GM12878 (cell line): ENCODE measurements around the gene SLC36A1. TPM values are rescaled to one million over a fixed set of nuclear protein-coding genes. Genes with fewer than 3 reads are reported as not detected.

Experiments
- ATAC-seq: fragments of 200-7000 bp; cut with Tn5 transposase; 3 replicates; pipeline ENCODE4 v1.9.1; 2020; ENCODE audit warnings: mild to moderate bottlenecking, moderate library complexity
- BruUV-seq: library from RNA; stranded (reverse); fragments of 400-500 nt; replicated peaks from 2 replicates; lab custom pipeline; 2021; lab: Mats Ljungman, UMichigan
- CTCF ChIA-PET: fragments of 300-600 bp; sonication (Branson Sonifier 250); formaldehyde crosslinking; extraction: SDS; loops from one replicate; lab custom pipeline; 2021; ENCODE audit warnings: inconsistent platforms; lab: Yijun Ruan, JAX
- POLR2A ChIA-PET: fragments of 350-600 bp; formaldehyde crosslinking; extraction: SDS; loops from one replicate; lab custom pipeline; 2021; ENCODE audit warnings: inconsistent platforms; lab: Charles Lee
- RAD21 ChIA-PET: fragments of 300-600 bp; sonication (Branson Sonifier 250); formaldehyde crosslinking; loops from one replicate; lab custom pipeline; 2023; ENCODE audit warnings: antibody characterized with exemption; ENCODE audit not compliant: unreplicated experiment; lab: Charles Lee
- SMC1A ChIA-PET: fragments of 300-600 bp; sonication (Branson Sonifier 250); formaldehyde crosslinking; loops from one replicate; lab custom pipeline; 2023; ENCODE audit not compliant: unreplicated experiment, uncharacterized antibody; lab: Charles Lee
- DNase-seq: peaks from one replicate; pipeline ENCODE4 v3.0.0-alpha.2; 2011; ENCODE audit warnings: low read depth, low spot score
- FAIRE-seq: peaks from 3 replicates; lab custom pipeline; 2011; peaks lifted over from hg19 to GRCh38; lab: Jason Lieb, UNC
- H2AFZ ChIP-seq: 2 replicates; pipeline ENCODE4 v1.6.0; 2011; ENCODE audit warnings: low read depth, low read length, control low read depth; ENCODE audit not compliant: control insufficient read depth
- H3K27ac ChIP-seq: 2 replicates; pipeline ENCODE4 v1.5.1; 2011; ENCODE audit warnings: control low read depth; ENCODE audit not compliant: control insufficient read depth, insufficient read depth
- H3K27me3 ChIP-seq, 2 experiments: replicated peaks in 1 of 2; 2 replicates each; pipeline versions ENCODE4 v1.6.0 to v1.6.1; 2011; ENCODE audit warnings: low read length in 1 of 2; ENCODE audit not compliant: control insufficient read depth in 2 of 2, insufficient read depth in 2 of 2
- H3K36me3 ChIP-seq, 2 experiments: 2 replicates each; pipeline ENCODE4 v1.5.1; 2011; ENCODE audit warnings: low read length in 1 of 2; ENCODE audit not compliant: control insufficient read depth in 2 of 2, insufficient read depth in 2 of 2
- H3K4me1 ChIP-seq: 2 replicates; pipeline ENCODE4 v1.6.1; 2011; ENCODE audit warnings: mild to moderate bottlenecking, low read length, moderate library complexity, mixed read lengths; ENCODE audit not compliant: control insufficient read depth, insufficient read depth
- H3K4me2 ChIP-seq: 2 replicates; pipeline ENCODE4 v1.6.0; 2011; ENCODE audit warnings: control low read depth; ENCODE audit not compliant: control insufficient read depth, insufficient read depth
- H3K4me3 ChIP-seq: fragments of 200-600 bp; sonication (generic); 2 replicates; pipeline ENCODE4 v1.5.1; 2016
- H3K79me2 ChIP-seq: 2 replicates; pipeline ENCODE4 v1.6.0; 2011; ENCODE audit warnings: low read length; ENCODE audit not compliant: control insufficient read depth, insufficient read depth
- H3K9ac ChIP-seq: 2 replicates; pipeline ENCODE4 v1.8.0; 2011; ENCODE audit warnings: low read length, control low read depth, mixed read lengths; ENCODE audit not compliant: control insufficient read depth, insufficient read depth
- H3K9me3 ChIP-seq: replicated peaks from 3 replicates; pipeline ENCODE4 v1.5.1; 2011; ENCODE audit warnings: mild to moderate bottlenecking, low read length; ENCODE audit not compliant: control insufficient read depth, insufficient read depth
- H4K20me1 ChIP-seq: 2 replicates; pipeline ENCODE4 v1.6.0; 2011; ENCODE audit not compliant: control insufficient read depth, insufficient read depth
- ATF7 ChIP-seq: fragments of 450-650 bp; IDR thresholded peaks from 2 replicates; pipeline ENCODE4 v1.6.1; 2016; ENCODE audit warnings: low read depth, mild to moderate bottlenecking
- BCL11A ChIP-seq: IDR thresholded peaks from 2 replicates; pipeline ENCODE4 v1.6.1; 2011; ENCODE audit warnings: low read depth, low read length
- CREM ChIP-seq: IDR thresholded peaks from 2 replicates; pipeline ENCODE4 v1.6.1; 2014; ENCODE audit warnings: antibody characterized with exemption, low read depth
- EP300 ChIP-seq, 2 experiments: fragments of 150-350 bp in 1 of 2; IDR thresholded peaks; 2 replicates each; pipeline ENCODE4 v1.6.1; 2011 to 2012; ENCODE audit warnings: low read depth in 2 of 2, low read length in 2 of 2, borderline replicate concordance in 1 of 2, improper control_type of control experiment in 1 of 2, inconsistent platforms in 1 of 2; ENCODE audit not compliant: control insufficient read depth in 1 of 2
- MEF2A ChIP-seq: IDR thresholded peaks from 2 replicates; pipeline ENCODE4 v1.6.1; 2011; ENCODE audit warnings: low read depth, mild to moderate bottlenecking, low read length, moderate library complexity; ENCODE audit not compliant: insufficient read depth
- SREBF2 ChIP-seq: IDR thresholded peaks from 2 replicates; pipeline ENCODE4 v1.6.1; 2012; ENCODE audit warnings: mild to moderate bottlenecking, low read length
- TCF12 ChIP-seq: IDR thresholded peaks from 2 replicates; pipeline ENCODE4 v1.6.1; 2011; ENCODE audit warnings: low read depth, mild to moderate bottlenecking, low read length
- ZZZ3 ChIP-seq: IDR thresholded peaks from 2 replicates; pipeline ENCODE4 v1.6.1; 2011; ENCODE audit warnings: low read depth; ENCODE audit not compliant: control insufficient read depth, insufficient read length
- WGBS: methylation state at CpG from one replicate; pipeline ENCODE4 v1.1.6; 2016; ENCODE audit warnings: low lambda C conversion rate; ENCODE audit not compliant: insufficient replicate concordance, insufficient coverage; ENCODE audit errors: missing lambda C conversion rate; 5-methylcytosine and 5-hydroxymethylcytosine counted together
- in situ Hi-C: fragments of 300-500 bp; cut with MboI; formaldehyde crosslinking; loops from 9 replicates; pipeline ENCODE4 v1.14.3; 2018; ENCODE audit warnings: mixed read lengths
- intact Hi-C: fragments of 100-400 bp; cut with micrococcal nuclease; formaldehyde crosslinking; loops from one replicate; pipeline ENCODE4 v1.14.2; 2022; ENCODE audit not compliant: unreplicated experiment
- polyA plus RNA-seq, 11 experiments: library from polyadenylated mRNA; depleted of rRNA in 4 of 11; unstranded in 6 of 11; stranded (reverse) in 5 of 11; fragments of >200 nt; fragmentation: Nextera tagmentation in 4 of 11; fragmentation: Illumina TruSeq in 1 of 11; extraction: Ambion mirVana in 4 of 11; extraction: Trizol in 1 of 11; gene quantifications; 1 replicate in 1 of 11; 2 replicates in 10 of 11; pipeline versions ENCODE4 v1.2.1 to v1.2.3, GENCODE V29; 2011 to 2016; ENCODE audit warnings: inconsistent platforms in 2 of 11, missing spikeins in 2 of 11, low read depth in 1 of 11
- total RNA-seq, 4 experiments: library from RNA; depleted of rRNA in 3 of 4; stranded (reverse); fragments of >200 nt in 3 of 4; fragmentation: Illumina TruSeq in 1 of 4; extraction: Trizol in 1 of 4; gene quantifications; 2 replicates each; pipeline versions ENCODE4 v1.2.1 to v1.2.3, GENCODE V29; 2013 to 2021
- TF ChIP-seq, protein P1 (sequence below): fragments of 450-650 bp; IDR thresholded peaks from 2 replicates; pipeline ENCODE4 v1.6.1; 2018; ENCODE audit warnings: mild to moderate bottlenecking, low read depth, moderate library complexity; ENCODE audit not compliant: partially characterized antibody

SLC36A1 gene
- total and polyA plus RNA-seq, 10 of the 15 experiments (the other 5 are each of a cell fraction or from before 2014, with no cell fraction given), result 0.50 to 8.2 (median 3.5) TPM

DNA sequence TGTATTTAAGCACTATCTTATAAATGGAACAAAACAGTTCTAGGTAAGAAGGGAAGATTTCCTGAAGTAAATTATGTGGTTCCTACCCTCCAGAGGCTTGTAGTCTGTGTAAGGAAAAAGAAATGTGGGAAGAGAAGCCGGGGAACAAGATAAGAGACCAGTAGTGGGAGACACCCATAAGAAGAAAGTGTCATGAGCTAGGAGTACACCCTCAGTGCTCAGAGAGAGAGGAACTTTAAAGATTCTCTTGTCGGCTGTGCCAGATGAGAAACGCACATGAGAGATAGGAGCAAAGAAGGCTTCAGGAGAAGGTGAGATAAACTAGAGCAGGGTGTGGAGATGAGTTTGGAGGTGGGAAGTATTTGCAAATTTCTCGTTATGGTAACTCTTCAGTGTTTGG, 18.1 kb downstream of the SLC36A1 start:
- H3K36me3 ChIP-seq, result peaks cover 0 to 5% of the 10 kb centered on the region in 2 experiments; a peak in 1 of 4 replicates
- no peaks in the 10 kb centered on the region for H3K9me3 ChIP-seq
- H4K20me1 ChIP-seq, result no peaks in the 10 kb centered on the region
- H3K9ac ChIP-seq, result no peak overlapping the region
- 100% methylated on average over 4 of the region's 4 CpGs for WGBS
- intact Hi-C loops (no loop called here), in situ Hi-C loops (no loop called here)
- TF ChIP-seq, protein P1, sequence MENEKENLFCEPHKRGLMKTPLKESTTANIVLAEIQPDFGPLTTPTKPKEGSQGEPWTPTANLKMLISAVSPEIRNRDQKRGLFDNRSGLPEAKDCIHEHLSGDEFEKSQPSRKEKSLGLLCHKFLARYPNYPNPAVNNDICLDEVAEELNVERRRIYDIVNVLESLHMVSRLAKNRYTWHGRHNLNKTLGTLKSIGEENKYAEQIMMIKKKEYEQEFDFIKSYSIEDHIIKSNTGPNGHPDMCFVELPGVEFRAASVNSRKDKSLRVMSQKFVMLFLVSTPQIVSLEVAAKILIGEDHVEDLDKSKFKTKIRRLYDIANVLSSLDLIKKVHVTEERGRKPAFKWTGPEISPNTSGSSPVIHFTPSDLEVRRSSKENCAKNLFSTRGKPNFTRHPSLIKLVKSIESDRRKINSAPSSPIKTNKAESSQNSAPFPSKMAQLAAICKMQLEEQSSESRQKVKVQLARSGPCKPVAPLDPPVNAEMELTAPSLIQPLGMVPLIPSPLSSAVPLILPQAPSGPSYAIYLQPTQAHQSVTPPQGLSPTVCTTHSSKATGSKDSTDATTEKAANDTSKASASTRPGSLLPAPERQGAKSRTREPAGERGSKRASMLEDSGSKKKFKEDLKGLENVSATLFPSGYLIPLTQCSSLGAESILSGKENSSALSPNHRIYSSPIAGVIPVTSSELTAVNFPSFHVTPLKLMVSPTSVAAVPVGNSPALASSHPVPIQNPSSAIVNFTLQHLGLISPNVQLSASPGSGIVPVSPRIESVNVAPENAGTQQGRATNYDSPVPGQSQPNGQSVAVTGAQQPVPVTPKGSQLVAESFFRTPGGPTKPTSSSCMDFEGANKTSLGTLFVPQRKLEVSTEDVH, result no peak
- TF ChIP-seq ATF7 (no peak), EP300 (IDR thresholded peaks at IDR 0.05; ENCODE audit: borderline replicate concordance in 1 of 2, control insufficient read depth in 1 of 2, low read depth in 2 of 2, low read length in 2 of 2) (no peak), SREBF2 (no peak), TCF12 (no peak), MEF2A (no peak), CREM (no peak), ZZZ3 (no peak), BCL11A (no peak)
- TF ChIP-seq, all 136 proteins: peak for 0
- FAIRE-seq (no peak), ATAC-seq (no peak), DNase-seq (no peak)
- no TSS peak for BruUV-seq
- Histone ChIP-seq H3K4me1 (peaks cover 9% of the 10 kb centered on the region; the same call in 1 of the 2 replicates), H3K27me3 (no peaks in the 10 kb centered on the region), H3K4me3 (no peak overlapping the region), H3K27ac (no peak overlapping the region), H3K4me2 (no peak overlapping the region), H3K79me2 (no peaks in the 10 kb centered on the region), H2AFZ (no peak overlapping the region)
- ChIA-PET POLR2A (no interaction called here), CTCF (interaction anchor here (1.2 to 3.8 kb wide), 2 partner anchors 17 to 58 kb away, joined by 4 to 27 read pairs; partner anchors contain the start of gene SLC36A1), SMC1A (interaction anchor here (0.7 kb wide), 1 partner anchor 247 kb away, joined by 3 read pairs; no protein-coding TSS in a partner anchor), RAD21 (no interaction called here)
